Tibial nerve (tissue), 4 donors: Measurements from ENCODE around the gene CDK15. TPM values are rescaled to one million over a fixed set of nuclear protein-coding genes. Genes with fewer than 3 reads are reported as not detected.

Experiments used
- DNase-seq, 2 donors: peaks; one replicate each; pipeline ENCODE4 v3.0.0-alpha.2; 2019; ENCODE audit warnings: low spot score in 2 of 2
- H3K27ac ChIP-seq, 4 donors: fragments of 200-600 bp; sonication (generic) in 3 of 4; one replicate each; pipeline ENCODE4 v1.5.1; 2017 to 2019; ENCODE audit warnings: mild to moderate bottlenecking in 1 of 4
- H3K27me3 ChIP-seq, 2 donors: fragments of 200-600 bp; sonication (generic) in 1 of 2; one replicate each; pipeline versions ENCODE4 v1.5.1 to v1.6.0; 2017 to 2019
- H3K36me3 ChIP-seq, 3 donors: fragments of 200-600 bp; sonication (generic); one replicate each; pipeline ENCODE4 v1.5.1; 2018 to 2019
- H3K4me1 ChIP-seq, 4 donors: fragments of 200-600 bp; sonication (generic) in 3 of 4; one replicate each; pipeline ENCODE4 v1.5.1; 2017 to 2019
- H3K4me3 ChIP-seq, 4 donors: fragments of 200-600 bp; sonication (generic) in 3 of 4; one replicate each; pipeline ENCODE4 v1.5.1; 2017 to 2019; ENCODE audit warnings: mild to moderate bottlenecking in 1 of 4, moderate library complexity in 1 of 4
- H3K9me3 ChIP-seq, 4 donors: fragments of 200-600 bp; sonication (generic) in 3 of 4; one replicate each; pipeline ENCODE4 v1.5.1; 2017 to 2019
- EP300 ChIP-seq, 2 donors: sonication (generic); formaldehyde crosslinking; IDR thresholded peaks; one replicate each; pipeline ENCODE4 v1.6.1; 2017; ENCODE audit warnings: antibody characterized with exemption in 2 of 2, mild to moderate bottlenecking in 1 of 2
- POLR2A ChIP-seq, 2 donors: fragments of 450-650 bp; IDR thresholded peaks; one replicate each; pipeline ENCODE4 v1.6.1; 2017; ENCODE audit warnings: antibody characterized with exemption in 2 of 2, mild to moderate bottlenecking in 2 of 2, moderate library complexity in 2 of 2
- WGBS, 2 donors: methylation state at CpG; one replicate each; pipeline ENCODE4 v1.1.5; 2018; 5-methylcytosine and 5-hydroxymethylcytosine counted together
- total RNA-seq, 4 donors: library from RNA; depleted of rRNA; stranded (reverse); fragments of >200 nt; gene quantifications; one replicate each; pipeline ENCODE4 v1.1.0, GENCODE V29; 2016
- TF ChIP-seq, protein P1 (sequence below), 5 experiments: fragments of 200-600 bp in 3 of 5; fragments of 450-650 bp in 2 of 5; sonication (generic) in 3 of 5; IDR thresholded peaks; one replicate each; pipeline ENCODE4 v1.5.1; 2016 to 2019; ENCODE audit warnings: antibody characterized with exemption in 5 of 5, mild to moderate bottlenecking in 3 of 5, moderate library complexity in 2 of 5

Gene CDK15
- total RNA-seq, 4 donors from 2014 or later, result 0.90 to 6.5 (median 1.4) TPM

GRCh38 chr2:201909348-201909747 lies 103.0 kb downstream of the CDK15 start:
- 37 to 51% methylated on average over 4 of the region's 4 CpGs for WGBS, 2 donors
- no peaks in the 10 kb centered on the region for H3K9me3 ChIP-seq
- H3K4me1 ChIP-seq, result peaks cover 0 to 22% (median 6%) of the 10 kb centered on the region in 4 donors

GRCh38 chr2:201909961-201910361 lies 103.6 kb downstream of the CDK15 start:
- no peak overlapping the region for H3K27ac ChIP-seq
- H3K4me3 ChIP-seq, result no peak overlapping the region
- H3K4me1 ChIP-seq, result peaks cover 0 to 22% (median 6%) of the 10 kb centered on the region in 4 donors
- no peak for DNase-seq
- WGBS, 2 donors, result 37 to 44% methylated on average over 4 of the region's 4 CpGs
- no peaks in the 10 kb centered on the region for H3K9me3 ChIP-seq
- no peaks in the 10 kb centered on the region for H3K36me3 ChIP-seq
- no peaks in the 10 kb centered on the region for H3K27me3 ChIP-seq
- TF ChIP-seq POLR2A (IDR thresholded peaks at IDR 0.05) (no peak), EP300 (IDR thresholded peaks at IDR 0.05) (no peak)
- TF ChIP-seq, protein P1, sequence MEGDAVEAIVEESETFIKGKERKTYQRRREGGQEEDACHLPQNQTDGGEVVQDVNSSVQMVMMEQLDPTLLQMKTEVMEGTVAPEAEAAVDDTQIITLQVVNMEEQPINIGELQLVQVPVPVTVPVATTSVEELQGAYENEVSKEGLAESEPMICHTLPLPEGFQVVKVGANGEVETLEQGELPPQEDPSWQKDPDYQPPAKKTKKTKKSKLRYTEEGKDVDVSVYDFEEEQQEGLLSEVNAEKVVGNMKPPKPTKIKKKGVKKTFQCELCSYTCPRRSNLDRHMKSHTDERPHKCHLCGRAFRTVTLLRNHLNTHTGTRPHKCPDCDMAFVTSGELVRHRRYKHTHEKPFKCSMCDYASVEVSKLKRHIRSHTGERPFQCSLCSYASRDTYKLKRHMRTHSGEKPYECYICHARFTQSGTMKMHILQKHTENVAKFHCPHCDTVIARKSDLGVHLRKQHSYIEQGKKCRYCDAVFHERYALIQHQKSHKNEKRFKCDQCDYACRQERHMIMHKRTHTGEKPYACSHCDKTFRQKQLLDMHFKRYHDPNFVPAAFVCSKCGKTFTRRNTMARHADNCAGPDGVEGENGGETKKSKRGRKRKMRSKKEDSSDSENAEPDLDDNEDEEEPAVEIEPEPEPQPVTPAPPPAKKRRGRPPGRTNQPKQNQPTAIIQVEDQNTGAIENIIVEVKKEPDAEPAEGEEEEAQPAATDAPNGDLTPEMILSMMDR (IDR thresholded peaks at IDR 0.05), result no peak

More at GRCh38 chr2:201909348-201909747, 103.0 kb downstream of the CDK15 start:
- no peaks in the 10 kb centered on the region for H3K27me3 ChIP-seq
- TF ChIP-seq, protein P1 (IDR thresholded peaks at IDR 0.05), result no peak
- no peak for TF ChIP-seq EP300 (IDR thresholded peaks at IDR 0.05)
- TF ChIP-seq POLR2A (IDR thresholded peaks at IDR 0.05), result no peak
- H3K36me3 ChIP-seq, result no peaks in the 10 kb centered on the region
- H3K27ac ChIP-seq, result no peak overlapping the region
- no peak for DNase-seq
- H3K4me3 ChIP-seq, result no peak overlapping the region

GRCh38 chr2:201911372-201911771 lies 105.0 kb downstream of the CDK15 start:
- no peaks in the 10 kb centered on the region for H3K9me3 ChIP-seq
- 78 to 79% methylated on average over 4 of the region's 4 CpGs for WGBS, 2 donors
- DNase-seq, result no peak

GRCh38 chr2:201913201-201913600 lies 106.9 kb downstream of the CDK15 start:
- TF ChIP-seq, protein P1 (IDR thresholded peaks at IDR 0.05), result no peak
- Histone ChIP-seq H3K4me3 (no peak overlapping the region), H3K36me3 (no peaks in the 10 kb centered on the region), H3K27me3 (no peaks in the 10 kb centered on the region), H3K27ac (no peak overlapping the region), H3K9me3 (no peaks in the 10 kb centered on the region), H3K4me1 (peaks cover 0 to 14% (median 6%) of the 10 kb centered on the region in 4 donors)
- DNase-seq, result no peak
- 70 to 76% methylated on average over 4 of the region's 4 CpGs for WGBS, 2 donors

More at GRCh38 chr2:201911372-201911771, 105.0 kb downstream of the CDK15 start:
- Histone ChIP-seq H3K4me1 (peaks cover 0 to 22% (median 6%) of the 10 kb centered on the region in 4 donors), H3K36me3 (no peaks in the 10 kb centered on the region), H3K27ac (no peak overlapping the region), H3K27me3 (no peaks in the 10 kb centered on the region), H3K4me3 (no peak overlapping the region)
- TF ChIP-seq, protein P1 (IDR thresholded peaks at IDR 0.05), result no peak
- no peak for TF ChIP-seq EP300 (IDR thresholded peaks at IDR 0.05)
- TF ChIP-seq POLR2A (IDR thresholded peaks at IDR 0.05), result no peak

DNA sequence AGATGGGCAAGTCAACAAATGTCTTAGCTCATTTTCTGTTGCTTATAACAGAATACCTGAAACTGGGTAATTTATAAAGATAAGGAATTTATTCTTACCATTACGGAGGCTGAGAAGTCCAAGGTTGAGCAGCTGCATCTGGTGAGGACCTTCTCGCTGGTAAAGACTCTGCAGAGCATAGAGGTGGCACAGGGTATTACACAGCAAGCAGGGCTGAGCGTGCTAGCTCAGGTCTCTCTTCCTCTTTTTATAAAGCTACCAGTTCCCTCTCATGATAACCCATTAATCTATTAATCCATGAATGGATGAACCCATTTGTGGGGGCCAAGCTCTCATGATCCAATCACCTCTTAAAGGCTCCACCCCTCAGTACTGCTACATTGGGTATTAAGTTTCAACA lies 109.1 kb downstream of the CDK15 start:
- H3K4me1 ChIP-seq, result no peaks in the 10 kb centered on the region
- H3K27me3 ChIP-seq, result no peaks in the 10 kb centered on the region
- H3K4me3 ChIP-seq, result no peak overlapping the region
- H3K27ac ChIP-seq, result no peak overlapping the region
- no peaks in the 10 kb centered on the region for H3K9me3 ChIP-seq
- no peak for DNase-seq
- TF ChIP-seq, protein P1 (IDR thresholded peaks at IDR 0.05), result no peak
- no peak for TF ChIP-seq POLR2A (IDR thresholded peaks at IDR 0.05)
- H3K36me3 ChIP-seq, result no peaks in the 10 kb centered on the region
- WGBS, 2 donors, result 85 to 91% methylated on average over 3 of the region's 3 CpGs
